Measurements from ENCODE around the gene ITGAD. TPM values are rescaled to one million over a fixed set of nuclear protein-coding genes. Genes with fewer than 3 reads are reported as not detected.
"Not testable (repeated sequence)": the region's sequence is repeated elsewhere in the genome, so short reads cannot be mapped to it uniquely, and the experiment has no call there.

ITGAD gene
- total and polyA plus RNA-seq, 5 experiments from 2014 or later: 0.52 TPM; not detected in 4

- POLR2A ChIA-PET: no interaction called here
- ATAC-seq (no peak), DNase-seq (no peak)
- H3K27ac Mint-ChIP-seq: peak overlapping the region in 1 of 10 donors; percentile 65
- H3K4me3 Mint-ChIP-seq: no peak overlapping the region
- H3K4me1 Mint-ChIP-seq: peaks cover 0 to 25% (median 5%) of the 10 kb centered on the region in 4 donors
- H3K36me3 Mint-ChIP-seq: no peaks in the 10 kb centered on the region
- H3K9me3 Mint-ChIP-seq: no peaks in the 10 kb centered on the region
- H3K27me3 Mint-ChIP-seq: peaks cover 3 to 15% (median 7%) of the 10 kb centered on the region in 5 donors
Observed at GRCh38 chr16:31412750-31413149, 19.6 kb downstream of the ITGAD start.

- H3K27me3 Mint-ChIP-seq: peaks cover 3 to 19% (median 7%) of the 10 kb centered on the region in 5 donors
- DNase-seq (no peak), ATAC-seq (no peak)
- peaks cover 0 to 30% (median 6%) of the 10 kb centered on the region in 4 donors for H3K4me1 Mint-ChIP-seq
- H3K9me3 Mint-ChIP-seq: peaks cover 0 to 5% (median 0%) of the 10 kb centered on the region in 9 donors
- no peaks in the 10 kb centered on the region for H3K36me3 Mint-ChIP-seq
- H3K27ac Mint-ChIP-seq: no peak overlapping the region
- H3K4me3 Mint-ChIP-seq: no peak overlapping the region
- POLR2A ChIA-PET: no interaction called here
Observed at GRCh38 chr16:31413381-31413780, 20.2 kb downstream of the ITGAD start.

DNA sequence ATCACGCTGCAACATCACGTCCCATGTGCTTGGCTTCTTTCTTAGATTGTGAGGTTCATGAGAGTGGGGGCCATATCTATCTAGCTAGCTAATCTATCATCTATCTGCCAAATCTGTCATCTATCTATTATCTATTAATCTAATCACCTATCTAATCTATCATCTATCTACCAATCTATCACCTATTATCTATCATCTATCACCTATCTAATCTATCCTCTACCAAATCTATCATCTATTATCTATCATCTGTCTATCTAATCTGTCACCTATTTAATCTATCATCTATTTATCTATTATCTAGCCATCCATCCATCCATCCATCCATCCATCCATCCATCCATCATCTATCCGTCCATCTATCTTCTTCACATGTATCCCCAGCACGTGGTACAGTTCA is 20.8 kb downstream of the ITGAD start:
- DNase-seq: no peak
- no peak overlapping the region for H3K4me3 Mint-ChIP-seq
- peaks cover 0 to 30% (median 4%) of the 10 kb centered on the region in 4 donors for H3K4me1 Mint-ChIP-seq
- POLR2A ChIA-PET: no interaction called here
- peaks cover 0 to 5% (median 0%) of the 10 kb centered on the region in 9 donors for H3K9me3 Mint-ChIP-seq
- H3K27ac Mint-ChIP-seq: no peak overlapping the region
- no peaks in the 10 kb centered on the region for H3K36me3 Mint-ChIP-seq
- peaks cover 1 to 16% (median 3%) of the 10 kb centered on the region in 5 donors for H3K27me3 Mint-ChIP-seq
- no peak for ATAC-seq

DNA sequence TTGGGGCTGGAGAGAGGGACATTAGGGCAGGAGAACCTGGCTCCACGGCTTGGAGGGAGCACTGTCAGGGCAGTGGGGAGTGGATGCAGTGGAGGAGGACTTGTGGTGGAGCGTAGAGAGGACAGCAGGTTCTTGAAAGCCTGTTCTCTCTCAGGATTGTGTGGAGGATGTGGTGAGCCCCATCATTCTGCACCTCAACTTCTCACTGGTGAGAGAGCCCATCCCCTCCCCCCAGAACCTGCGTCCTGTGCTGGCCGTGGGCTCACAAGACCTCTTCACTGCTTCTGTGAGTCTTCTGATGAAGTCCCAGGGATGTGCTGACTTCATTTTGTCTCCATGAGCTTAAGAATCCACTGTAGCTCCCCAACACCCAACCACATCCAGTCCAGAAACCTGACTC is 21.6 kb downstream of the ITGAD start:
- peaks cover 0 to 16% (median 3%) of the 10 kb centered on the region in 5 donors for H3K27me3 Mint-ChIP-seq
- POLR2A ChIA-PET: no interaction called here
- peaks cover 0 to 34% (median 4%) of the 10 kb centered on the region in 4 donors for H3K4me1 Mint-ChIP-seq
- H3K9me3 Mint-ChIP-seq: peaks cover 0 to 5% (median 0%) of the 10 kb centered on the region in 9 donors
- no peak for ATAC-seq
- H3K27ac Mint-ChIP-seq: peak overlapping the region in 1 of 10 donors; percentile 46
- DNase-seq: no peak
- H3K36me3 Mint-ChIP-seq: no peaks in the 10 kb centered on the region
- peak overlapping the region in 1 of 10 donors; percentile 23 for H3K4me3 Mint-ChIP-seq

DNA sequence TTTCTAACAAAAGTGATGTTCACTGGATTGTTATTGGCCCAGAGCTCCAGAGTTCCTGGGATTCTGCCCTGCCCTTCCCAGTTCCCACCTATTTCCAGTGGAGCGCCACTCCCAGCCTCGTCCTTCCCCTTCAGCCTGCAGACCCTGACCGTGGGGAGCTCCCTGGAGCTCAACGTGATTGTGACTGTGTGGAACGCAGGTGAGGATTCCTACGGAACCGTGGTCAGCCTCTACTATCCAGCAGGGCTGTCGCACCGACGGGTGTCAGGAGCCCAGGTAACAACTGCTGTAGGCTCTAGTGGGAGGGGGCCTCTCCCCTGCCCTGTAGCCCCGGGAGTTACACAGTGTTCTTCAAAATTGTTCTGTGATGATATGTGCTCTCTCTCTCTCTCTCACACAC is 23.2 kb downstream of the ITGAD start:
- peaks cover 0 to 40% (median 7%) of the 10 kb centered on the region in 4 donors for H3K4me1 Mint-ChIP-seq
- POLR2A ChIA-PET: no interaction called here
- H3K27ac Mint-ChIP-seq: no peak overlapping the region
- no peak for ATAC-seq
- H3K9me3 Mint-ChIP-seq: peaks cover 0 to 8% (median 0%) of the 10 kb centered on the region in 9 donors
- no peaks in the 10 kb centered on the region for H3K36me3 Mint-ChIP-seq
- no peak for DNase-seq
- H3K27me3 Mint-ChIP-seq: peaks cover 0 to 16% (median 3%) of the 10 kb centered on the region in 5 donors
- no peak overlapping the region for H3K4me3 Mint-ChIP-seq

- H3K9me3 Mint-ChIP-seq, H3K36me3 Mint-ChIP-seq, DNase-seq, H3K4me3 Mint-ChIP-seq, H3K27ac Mint-ChIP-seq, POLR2A ChIA-PET, ATAC-seq: not testable (repeated sequence)
- Mint-ChIP-seq H3K27me3 (peaks cover 0 to 16% (median 3%) of the 10 kb centered on the region in 5 donors), H3K4me1 (peaks cover 0 to 46% (median 9%) of the 10 kb centered on the region in 4 donors)
Observed at GRCh38 chr16:31417036-31417435, 23.9 kb downstream of the ITGAD start.

DNA sequence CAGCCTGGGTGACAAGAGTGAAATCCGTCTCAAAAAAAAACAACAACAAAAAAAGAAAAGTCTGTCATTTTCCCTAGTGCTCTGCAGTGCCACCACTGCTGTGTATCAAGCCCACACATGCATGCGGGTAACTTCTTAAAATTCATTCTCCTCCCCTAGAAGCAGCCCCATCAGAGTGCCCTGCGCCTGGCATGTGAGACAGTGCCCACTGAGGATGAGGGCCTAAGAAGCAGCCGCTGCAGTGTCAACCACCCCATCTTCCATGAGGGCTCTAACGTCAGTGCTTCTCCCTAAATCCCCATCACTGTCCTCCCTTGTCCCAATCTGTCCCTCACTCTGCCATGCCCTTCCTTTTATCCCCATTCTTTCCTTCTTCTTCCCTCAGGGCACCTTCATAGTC is 24.8 kb downstream of the ITGAD start:
- ATAC-seq (no peak), DNase-seq (no peak)
- H3K36me3 Mint-ChIP-seq: no peaks in the 10 kb centered on the region
- H3K27me3 Mint-ChIP-seq: peaks cover 0 to 16% (median 3%) of the 10 kb centered on the region in 5 donors
- H3K4me1 Mint-ChIP-seq: peaks cover 0 to 52% (median 8%) of the 10 kb centered on the region in 4 donors
- H3K27ac Mint-ChIP-seq: no peak overlapping the region
- H3K9me3 Mint-ChIP-seq: peaks cover 0 to 8% (median 0%) of the 10 kb centered on the region in 9 donors
- H3K4me3 Mint-ChIP-seq: no peak overlapping the region
- POLR2A ChIA-PET: no interaction called here

GRCh38 chr16:31420037-31420436 is 26.9 kb downstream of the ITGAD start:
- no peak for DNase-seq
- H3K4me3 Mint-ChIP-seq: peak overlapping the region in 2 of 10 donors; percentile 24 to 67

DNA sequence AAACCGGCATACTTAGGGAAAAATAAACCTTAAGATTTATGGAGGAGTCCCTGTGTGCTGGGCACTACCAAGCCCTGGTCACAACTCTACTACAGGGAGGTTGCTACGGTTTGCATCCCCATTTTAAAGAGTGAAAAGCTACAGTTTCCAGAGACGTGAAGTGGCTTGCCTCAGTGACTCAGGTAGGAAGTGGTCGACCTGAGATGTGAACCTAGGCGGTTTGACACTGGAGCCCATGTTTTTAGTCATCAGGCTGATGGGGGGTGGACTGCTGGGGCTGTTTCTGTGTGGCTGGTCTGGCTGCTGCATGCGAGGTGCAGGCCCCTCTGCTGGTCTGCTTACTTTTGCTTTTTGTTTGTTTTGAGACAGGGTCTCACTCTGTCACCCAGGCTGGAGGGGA is 28.5 kb downstream of the ITGAD start:
- peak in 1 of 2 donors; percentile 23 for ATAC-seq
- H3K4me1 Mint-ChIP-seq: peaks cover 0 to 39% (median 6%) of the 10 kb centered on the region in 4 donors
- POLR2A ChIA-PET: interaction anchor here (0.6 kb wide), 1 partner anchor 242 kb away, joined by 4 read pairs; the partner anchor contains the start of gene FUS
- peaks cover 2 to 25% (median 11%) of the 10 kb centered on the region in 5 donors for H3K27me3 Mint-ChIP-seq
- no peaks in the 10 kb centered on the region for H3K36me3 Mint-ChIP-seq
- peak in 2 of 10 donors; percentile 11 to 41 for DNase-seq
- peak overlapping the region in 2 of 10 donors; percentile 19 to 72 for H3K4me3 Mint-ChIP-seq
- peaks cover 0 to 8% (median 0%) of the 10 kb centered on the region in 9 donors for H3K9me3 Mint-ChIP-seq
- peak overlapping the region in 2 of 10 donors; percentile 7 to 59 for H3K27ac Mint-ChIP-seq

More at GRCh38 chr16:31420037-31420436, 26.9 kb downstream of the ITGAD start:
- Mint-ChIP-seq H3K36me3 (no peaks in the 10 kb centered on the region), H3K27ac (peak overlapping the region in 4 of 10 donors; percentile 8 to 65 (median 22)), H3K27me3 (peaks cover 1 to 22% (median 8%) of the 10 kb centered on the region in 5 donors), H3K4me1 (peaks cover 0 to 44% (median 7%) of the 10 kb centered on the region in 4 donors), H3K9me3 (peaks cover 0 to 8% (median 0%) of the 10 kb centered on the region in 9 donors)
- POLR2A ChIA-PET: no interaction called here
- no peak for ATAC-seq

DNA sequence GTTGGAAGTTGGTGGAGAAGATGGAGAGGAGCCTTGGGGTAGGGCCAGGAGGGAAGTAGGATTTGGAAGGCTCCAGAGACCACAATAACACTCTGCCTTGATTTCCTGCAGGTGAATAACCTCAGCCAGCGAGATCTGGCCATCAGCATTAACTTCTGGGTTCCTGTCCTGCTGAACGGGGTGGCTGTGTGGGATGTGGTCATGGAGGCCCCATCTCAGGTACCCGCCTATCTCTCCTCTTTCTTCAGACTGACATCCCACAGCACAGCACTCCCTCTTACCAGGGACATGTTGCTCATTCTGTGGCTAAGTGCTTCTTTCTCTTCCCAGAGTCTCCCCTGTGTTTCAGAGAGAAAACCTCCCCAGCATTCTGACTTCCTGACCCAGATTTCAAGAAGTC is 30.1 kb downstream of the ITGAD start:
- Mint-ChIP-seq H3K4me3 (peak overlapping the region in 1 of 10 donors; percentile 12), H3K27me3 (peaks cover 2 to 25% (median 6%) of the 10 kb centered on the region in 5 donors), H3K4me1 (peaks cover 0 to 33% (median 7%) of the 10 kb centered on the region in 4 donors), H3K9me3 (peaks cover 0 to 4% (median 0%) of the 10 kb centered on the region in 9 donors), H3K27ac (peak overlapping the region in 2 of 10 donors; percentile 43 to 65), H3K36me3 (no peaks in the 10 kb centered on the region)
- POLR2A ChIA-PET: no interaction called here
- DNase-seq (no peak), ATAC-seq (no peak)

- H3K27ac Mint-ChIP-seq: no peak overlapping the region
- H3K27me3 Mint-ChIP-seq: peaks cover 2 to 25% (median 6%) of the 10 kb centered on the region in 5 donors
- H3K36me3 Mint-ChIP-seq: no peaks in the 10 kb centered on the region
- peaks cover 0 to 38% (median 9%) of the 10 kb centered on the region in 4 donors for H3K4me1 Mint-ChIP-seq
- POLR2A ChIA-PET: interaction anchor here (0.6 kb wide), 1 partner anchor 917 kb away, joined by 3 read pairs; no protein-coding TSS in a partner anchor
- ATAC-seq: no peak
- DNase-seq: no peak
- H3K9me3 Mint-ChIP-seq: peaks cover 0 to 3% (median 0%) of the 10 kb centered on the region in 9 donors
- peak overlapping the region in 1 of 10 donors; percentile 8 for H3K4me3 Mint-ChIP-seq
Observed at GRCh38 chr16:31423801-31424200, 30.7 kb downstream of the ITGAD start.

DNA sequence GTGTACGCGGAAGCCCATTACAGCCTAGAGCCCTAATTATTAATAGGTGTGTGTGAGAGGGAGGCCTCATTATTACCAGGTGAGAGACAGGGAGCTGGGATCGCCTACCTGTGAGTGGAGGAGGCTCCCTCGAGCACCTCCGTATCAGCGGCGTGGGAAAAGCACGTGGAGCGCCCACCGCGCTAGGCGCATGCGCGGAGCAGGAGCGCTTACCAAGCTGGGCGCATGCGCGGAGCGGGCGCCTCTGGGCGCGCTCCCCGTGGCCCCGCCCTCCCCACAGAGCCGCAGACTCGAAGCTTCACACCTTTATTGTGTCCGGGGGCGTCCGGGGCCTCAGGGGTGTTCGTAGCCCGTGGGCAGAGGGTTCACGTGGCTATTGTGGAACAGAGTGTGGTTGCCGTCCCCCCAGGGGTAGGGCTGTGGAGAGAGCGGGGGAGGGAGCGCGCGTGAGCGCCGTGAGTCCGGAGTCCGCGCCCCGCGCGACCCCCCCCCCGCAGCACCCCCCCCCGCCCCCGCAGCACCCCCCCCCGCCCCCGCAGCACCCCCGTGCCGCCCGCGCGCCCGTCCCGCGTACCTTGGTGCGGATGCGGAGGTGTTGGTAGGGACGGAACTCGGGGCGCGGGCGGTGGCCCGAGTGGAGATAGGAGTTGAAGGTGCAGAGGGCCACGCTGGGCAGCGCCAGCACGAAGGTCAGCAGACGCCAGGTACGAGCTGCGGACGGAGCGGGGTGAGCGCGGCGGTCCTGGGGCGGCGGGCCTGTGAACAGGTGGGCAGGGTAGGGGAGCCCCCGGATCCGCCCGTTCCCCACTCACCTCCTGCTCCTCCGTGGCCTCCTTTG is 34.5 kb downstream of the ITGAD start:
- ATAC-seq: peak; percentile 67 to 94
- DNase-seq: peak; percentile 44 to 81 (median 69)
- Mint-ChIP-seq H3K27me3 (peaks cover 2 to 25% (median 6%) of the 10 kb centered on the region in 5 donors), H3K4me1 (peaks cover 0 to 24% (median 5%) of the 10 kb centered on the region in 4 donors), H3K27ac (peak overlapping the region in 1 of 10 donors; percentile 67), H3K36me3 (no peaks in the 10 kb centered on the region), H3K9me3 (no peaks in the 10 kb centered on the region), H3K4me3 (peak overlapping the region in 8 of 10 donors; percentile 26 to 71 (median 52))
- POLR2A ChIA-PET: interaction anchor here (0.6 to 1.0 kb wide), 3 partner anchors 310 to 433 kb away, joined by 3 read pairs; partner anchors contain the start of gene KAT8

DNA sequence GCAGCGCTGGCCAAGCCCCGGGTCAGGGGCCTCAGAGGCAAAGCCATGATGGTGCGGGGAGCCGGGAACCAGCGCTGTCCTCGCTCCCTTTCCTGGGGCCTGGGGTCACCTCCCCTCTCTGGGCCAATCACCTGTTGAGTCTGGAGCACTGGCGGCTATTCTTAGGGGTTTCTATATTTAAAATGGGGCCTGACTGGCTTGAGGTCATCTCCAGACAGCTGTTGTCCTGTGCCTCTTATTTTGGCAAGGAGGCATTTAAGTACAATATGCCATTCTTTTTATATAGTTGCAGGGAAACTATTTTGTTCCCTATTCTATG is 35.1 kb downstream of the ITGAD start, which contains the start of gene COX6A2:
Gene COX6A2 (minus strand): TSS at position 82 of the 319 bp plus-strand sequence. CDS start 35 bp downstream, at position 47.
- DNase-seq (no peak), ATAC-seq (no peak)
- POLR2A ChIA-PET: interaction anchor here (1.1 kb wide), 1 partner anchor 27 kb away, joined by 3 read pairs; no protein-coding TSS in a partner anchor
- H3K27ac Mint-ChIP-seq: peak within 1 kb of the TSS in 4 of 10 donors; percentile 9 to 72 (median 64)
- no peaks in the 10 kb centered on the region for H3K9me3 Mint-ChIP-seq
- no peaks in the 10 kb centered on the region for H3K36me3 Mint-ChIP-seq
- H3K4me1 Mint-ChIP-seq: peaks cover 0 to 24% (median 5%) of the 10 kb centered on the region in 4 donors
- peaks cover 2 to 24% (median 6%) of the 10 kb centered on the region in 5 donors for H3K27me3 Mint-ChIP-seq
- peak within 1 kb of the TSS; percentile 47 to 74 (median 67) for H3K4me3 Mint-ChIP-seq

Data from naive thymus-derived CD8-positive, alpha-beta T cell (primary cell).